ENCODE results near the gene LRFN2. TPM values are rescaled to one million over a fixed set of nuclear protein-coding genes. Genes with fewer than 3 reads are reported as not detected.

LRFN2 gene
- polyA plus RNA-seq, 1 of the 3 experiments (the other 2 are of a cell fraction) = 0.02 TPM

DNA sequence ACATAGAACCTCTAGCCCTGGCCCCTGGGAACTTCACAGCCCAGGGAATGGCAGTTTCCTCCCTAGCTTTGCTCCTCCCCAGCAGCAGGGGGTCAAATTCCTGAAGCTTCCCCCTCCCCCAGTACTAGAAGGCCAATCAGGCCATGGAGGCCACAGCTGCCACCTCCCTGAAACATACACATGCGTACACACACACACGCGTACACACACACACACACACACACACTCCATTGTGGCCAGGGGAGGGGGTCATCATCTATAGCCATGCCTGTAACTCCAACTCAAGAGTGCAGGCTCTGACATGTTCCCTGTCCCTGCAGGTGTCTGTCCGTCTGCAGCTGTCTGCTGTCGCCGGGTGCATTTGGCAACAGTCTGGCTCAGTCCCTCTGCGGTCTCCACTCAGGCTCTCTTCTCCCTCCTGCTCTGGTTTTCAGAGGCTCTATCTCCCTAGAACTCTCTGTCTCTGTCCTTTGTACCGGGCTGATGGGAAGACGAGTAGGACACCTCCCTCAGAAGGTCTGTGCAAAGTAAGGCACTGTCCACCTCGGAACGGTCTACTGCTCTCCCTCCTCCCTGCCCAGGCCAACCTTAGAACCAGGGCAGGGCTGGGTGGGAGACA lies 1.4 kb downstream of the LRFN2 start:
- H3K4me2 ChIP-seq = no peak overlapping the region
- 46% methylated on average over 11 of the region's 11 CpGs for WGBS (ENCODE audit: low lambda C conversion rate)
- no peak overlapping the region for H3K9ac ChIP-seq
- no peaks in the 10 kb centered on the region for H3K9me2 ChIP-seq
- no peak overlapping the region for H2AFZ ChIP-seq (ENCODE audit: low read depth)
- no peaks in the 10 kb centered on the region for H3K79me2 ChIP-seq (ENCODE audit: insufficient read depth)
- H3K27ac ChIP-seq (ENCODE audit: low read depth in 2 of 2, low read length in 1 of 2) = peak overlapping the region in 1 of 2 experiments; percentile 82; a peak in 2 of 4 replicates
- H3F3A ChIP-seq (replicated peaks; ENCODE audit: insufficient read depth) = no peaks in the 10 kb centered on the region
- H3K4me3 ChIP-seq (ENCODE audit: low read depth in 2 of 2, low read length in 1 of 2) = peak overlapping the region in 1 of 2 experiments; percentile 48; a peak in 2 of 4 replicates
- H4K20me1 ChIP-seq (ENCODE audit: insufficient read depth) = no peaks in the 10 kb centered on the region
- ChIA-PET POLR2A (interaction anchor here (0.9 to 1.6 kb wide), 4 partner anchors 65 to 174 kb away, joined by 3 to 5 read pairs (median 4); no protein-coding TSS in a partner anchor), CTCF (interaction anchor here (0.8 to 5.4 kb wide), 16 partner anchors 9 to 605 kb away, joined by 3 to 65 read pairs (median 6); no protein-coding TSS in a partner anchor)
- TF ChIP-seq FOXJ3 (CRISPR knock-in tag; IDR thresholded peaks at IDR 0.05) (0 out of 2 replicates have a peak, but pooled peaks have one; percentile 25), CTCF (IDR thresholded peaks at IDR 0.05) (no peak), MXI1 (IDR thresholded peaks at IDR 0.05; ENCODE audit: low read depth, low read length) (peak; percentile 47), EP300 (IDR thresholded peaks at IDR 0.05; ENCODE audit: borderline replicate concordance in 1 of 2, low read depth in 1 of 2, low read length in 1 of 2) (no peak)
- H3K27me3 ChIP-seq (ENCODE audit: insufficient read depth) = peaks cover 20% of the 10 kb centered on the region; the same call in 1 of the 2 replicates
- peak; percentile 47 for DNase-seq
- H3K36me3 ChIP-seq (replicated peaks in 1 of 2; ENCODE audit: control insufficient read depth in 1 of 2, insufficient read depth in 2 of 2, low read length in 1 of 2) = no peaks in the 10 kb centered on the region
- no peaks in the 10 kb centered on the region for H3K9me3 ChIP-seq
- H3K4me1 ChIP-seq (ENCODE audit: control insufficient read depth in 1 of 2, insufficient read depth in 2 of 2, low read depth in 1 of 2, low read length in 1 of 2) = peaks cover 0 to 41% of the 10 kb centered on the region in 2 experiments; a peak in 2 of 4 replicates

DNA sequence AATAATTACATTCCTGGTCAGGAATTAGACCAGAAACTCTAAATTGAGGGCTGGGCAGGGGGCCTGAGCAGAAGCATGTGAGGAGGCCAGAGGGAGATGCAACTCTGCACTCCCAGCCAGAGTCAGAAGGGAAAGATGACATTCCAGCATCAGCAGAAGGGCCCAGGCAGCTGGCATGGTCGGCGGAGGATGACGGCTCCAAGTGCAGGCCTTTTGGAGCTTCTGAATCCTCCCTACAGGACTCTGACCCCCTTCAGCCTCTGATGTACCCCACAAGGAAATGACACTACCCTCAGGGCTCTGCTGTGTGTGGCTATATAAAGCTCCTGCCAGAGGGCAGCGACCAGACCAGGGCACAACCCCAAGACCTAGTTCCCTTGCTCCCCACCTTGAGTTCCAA lies 1.9 kb downstream of the LRFN2 start:
- CTCF ChIA-PET = interaction anchor here (0.8 to 5.4 kb wide), 11 partner anchors 11 to 443 kb away, joined by 3 to 65 read pairs (median 4); no protein-coding TSS in a partner anchor
- no peaks in the 10 kb centered on the region for H3K9me3 ChIP-seq
- no peak overlapping the region for H3K9ac ChIP-seq
- H3K79me2 ChIP-seq (ENCODE audit: insufficient read depth) = no peaks in the 10 kb centered on the region
- TF ChIP-seq, protein P1, sequence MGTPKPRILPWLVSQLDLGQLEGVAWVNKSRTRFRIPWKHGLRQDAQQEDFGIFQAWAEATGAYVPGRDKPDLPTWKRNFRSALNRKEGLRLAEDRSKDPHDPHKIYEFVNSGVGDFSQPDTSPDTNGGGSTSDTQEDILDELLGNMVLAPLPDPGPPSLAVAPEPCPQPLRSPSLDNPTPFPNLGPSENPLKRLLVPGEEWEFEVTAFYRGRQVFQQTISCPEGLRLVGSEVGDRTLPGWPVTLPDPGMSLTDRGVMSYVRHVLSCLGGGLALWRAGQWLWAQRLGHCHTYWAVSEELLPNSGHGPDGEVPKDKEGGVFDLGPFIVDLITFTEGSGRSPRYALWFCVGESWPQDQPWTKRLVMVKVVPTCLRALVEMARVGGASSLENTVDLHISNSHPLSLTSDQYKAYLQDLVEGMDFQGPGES (IDR thresholded peaks at IDR 0.05; ENCODE audit: low read depth, low read length) = no peak
- TF ChIP-seq RXRA (IDR thresholded peaks at IDR 0.05; ENCODE audit: borderline replicate concordance, low read depth) (no peak), RCOR1 (IDR thresholded peaks at IDR 0.05; ENCODE audit: low read length) (no peak)
- TF ChIP-seq, protein P2, sequence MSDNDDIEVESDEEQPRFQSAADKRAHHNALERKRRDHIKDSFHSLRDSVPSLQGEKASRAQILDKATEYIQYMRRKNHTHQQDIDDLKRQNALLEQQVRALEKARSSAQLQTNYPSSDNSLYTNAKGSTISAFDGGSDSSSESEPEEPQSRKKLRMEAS (IDR thresholded peaks at IDR 0.05; ENCODE audit: low read depth) = no peak
- H2AFZ ChIP-seq (ENCODE audit: low read depth) = no peak overlapping the region
- no peaks in the 10 kb centered on the region for H3F3A ChIP-seq (replicated peaks; ENCODE audit: insufficient read depth)
- H3K4me1 ChIP-seq (ENCODE audit: control insufficient read depth in 1 of 2, insufficient read depth in 2 of 2, low read depth in 1 of 2, low read length in 1 of 2) = peaks cover 0 to 41% of the 10 kb centered on the region in 2 experiments; a peak in 2 of 4 replicates
- H3K27me3 ChIP-seq (ENCODE audit: insufficient read depth) = peaks cover 20% of the 10 kb centered on the region; the same call in 1 of the 2 replicates
- H3K4me2 ChIP-seq = no peak overlapping the region
- peak overlapping the region in 1 of 2 experiments; percentile 48; a peak in 2 of 4 replicates for H3K4me3 ChIP-seq (ENCODE audit: low read depth in 2 of 2, low read length in 1 of 2)
- peak overlapping the region in 1 of 2 experiments; percentile 82; a peak in 2 of 4 replicates for H3K27ac ChIP-seq (ENCODE audit: low read depth in 2 of 2, low read length in 1 of 2)
- WGBS (ENCODE audit: low lambda C conversion rate) = 41% methylated on average over 4 of the region's 4 CpGs
- H3K9me2 ChIP-seq = no peaks in the 10 kb centered on the region
- H3K36me3 ChIP-seq (replicated peaks in 1 of 2; ENCODE audit: control insufficient read depth in 1 of 2, insufficient read depth in 2 of 2, low read length in 1 of 2) = no peaks in the 10 kb centered on the region
- DNase-seq = peak; percentile 30
- POLR2A ChIA-PET = interaction anchor here (0.9 to 1.6 kb wide), 2 partner anchors 95 to 138 kb away, joined by 3 to 4 read pairs; no protein-coding TSS in a partner anchor
- H4K20me1 ChIP-seq (ENCODE audit: insufficient read depth) = no peaks in the 10 kb centered on the region
